DOHH2 (cell line): ENCODE results near the gene MYB.

ENCODE experiments used
- EZH2phosphoT487 ChIP-seq: fragments of 200-600 bp; sonication (generic); IDR thresholded peaks from 2 replicates; pipeline ENCODE4 v1.6.1; 2017; ENCODE audit warnings: borderline replicate concordance, mild to moderate bottlenecking, antibody characterized with exemption, low read length, moderate library complexity, mixed read lengths
- TF ChIP-seq, protein P1 (sequence below): fragments of 200-600 bp; sonication (generic); IDR thresholded peaks from one replicate; pipeline ENCODE4 v1.5.1; 2014; ENCODE audit warnings: antibody characterized with exemption, mild to moderate bottlenecking, low read depth, low read length; ENCODE audit not compliant: poor library complexity, severe bottlenecking

DNA sequence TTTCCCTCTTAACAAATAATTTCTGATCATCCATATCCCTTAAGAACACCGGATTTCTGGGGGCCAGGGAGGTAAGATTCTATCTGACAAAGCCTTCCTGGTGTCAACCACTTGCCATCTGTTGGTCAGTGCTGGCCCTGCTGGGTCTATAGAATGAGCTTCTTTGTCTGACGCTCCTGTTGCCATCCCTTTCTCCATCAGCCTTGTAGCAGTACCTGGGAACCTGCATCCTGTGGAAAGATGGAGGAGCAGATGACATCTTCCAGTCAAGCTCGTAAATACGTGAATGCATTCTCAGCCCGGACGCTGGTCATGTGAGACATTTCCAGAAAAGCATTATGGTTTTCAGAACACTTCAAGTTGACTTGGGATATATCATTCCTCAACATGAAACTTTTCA is 36.6 kb downstream of the MYB start:
- TF ChIP-seq, protein P1, sequence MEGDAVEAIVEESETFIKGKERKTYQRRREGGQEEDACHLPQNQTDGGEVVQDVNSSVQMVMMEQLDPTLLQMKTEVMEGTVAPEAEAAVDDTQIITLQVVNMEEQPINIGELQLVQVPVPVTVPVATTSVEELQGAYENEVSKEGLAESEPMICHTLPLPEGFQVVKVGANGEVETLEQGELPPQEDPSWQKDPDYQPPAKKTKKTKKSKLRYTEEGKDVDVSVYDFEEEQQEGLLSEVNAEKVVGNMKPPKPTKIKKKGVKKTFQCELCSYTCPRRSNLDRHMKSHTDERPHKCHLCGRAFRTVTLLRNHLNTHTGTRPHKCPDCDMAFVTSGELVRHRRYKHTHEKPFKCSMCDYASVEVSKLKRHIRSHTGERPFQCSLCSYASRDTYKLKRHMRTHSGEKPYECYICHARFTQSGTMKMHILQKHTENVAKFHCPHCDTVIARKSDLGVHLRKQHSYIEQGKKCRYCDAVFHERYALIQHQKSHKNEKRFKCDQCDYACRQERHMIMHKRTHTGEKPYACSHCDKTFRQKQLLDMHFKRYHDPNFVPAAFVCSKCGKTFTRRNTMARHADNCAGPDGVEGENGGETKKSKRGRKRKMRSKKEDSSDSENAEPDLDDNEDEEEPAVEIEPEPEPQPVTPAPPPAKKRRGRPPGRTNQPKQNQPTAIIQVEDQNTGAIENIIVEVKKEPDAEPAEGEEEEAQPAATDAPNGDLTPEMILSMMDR: no peak
- no peak for TF ChIP-seq EZH2phosphoT487
